GM19023 (cell line): ENCODE data around the gene SYPL1.

ENCODE experiments used
- ATAC-seq: cut with Tn5 transposase; IDR thresholded peaks from one replicate; pipeline ENCODE4 v1.9.1; 2021; ENCODE audit warnings: mild to moderate bottlenecking, moderate library complexity; ENCODE audit not compliant: unreplicated experiment

SYPL1 gene

GRCh38 chr7:106122713-106123112 is 10.6 kb upstream of the SYPL1 start:
- ATAC-seq, result no peak

- no peak for ATAC-seq
These were observed 9.2 kb upstream of the SYPL1 start for GRCh38 chr7:106121189-106121810.

DNA sequence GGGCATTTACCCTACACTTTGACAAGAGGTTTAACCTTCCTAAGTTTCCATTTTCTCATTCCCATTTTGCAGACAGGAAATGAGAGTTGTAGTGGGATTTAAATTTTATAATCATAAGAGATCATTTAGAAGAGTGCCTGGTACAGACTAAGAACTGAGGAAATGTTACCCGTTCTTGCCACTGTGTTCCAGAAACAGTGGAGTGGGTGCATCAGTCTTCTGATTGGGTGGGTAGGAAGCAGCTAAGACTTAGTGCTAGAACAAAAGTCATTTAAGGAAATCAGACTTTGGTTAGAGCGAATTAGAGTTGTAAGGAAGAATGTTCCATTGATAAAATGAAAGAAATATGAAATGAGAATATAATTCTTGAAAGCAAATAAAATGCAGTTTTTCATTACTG is 8.4 kb upstream of the SYPL1 start:
- no peak for ATAC-seq

GRCh38 chr7:106119719-106120118 is 7.6 kb upstream of the SYPL1 start:
- ATAC-seq, result no peak

GRCh38 chr7:106117786-106118544 is 5.9 kb upstream of the SYPL1 start:
- no peak for ATAC-seq

- no peak for ATAC-seq
These were observed 4.1 kb upstream of the SYPL1 start for GRCh38 chr7:106116161-106116704.

GRCh38 chr7:106114716-106115383 is 2.7 kb upstream of the SYPL1 start:
- no peak for ATAC-seq

DNA sequence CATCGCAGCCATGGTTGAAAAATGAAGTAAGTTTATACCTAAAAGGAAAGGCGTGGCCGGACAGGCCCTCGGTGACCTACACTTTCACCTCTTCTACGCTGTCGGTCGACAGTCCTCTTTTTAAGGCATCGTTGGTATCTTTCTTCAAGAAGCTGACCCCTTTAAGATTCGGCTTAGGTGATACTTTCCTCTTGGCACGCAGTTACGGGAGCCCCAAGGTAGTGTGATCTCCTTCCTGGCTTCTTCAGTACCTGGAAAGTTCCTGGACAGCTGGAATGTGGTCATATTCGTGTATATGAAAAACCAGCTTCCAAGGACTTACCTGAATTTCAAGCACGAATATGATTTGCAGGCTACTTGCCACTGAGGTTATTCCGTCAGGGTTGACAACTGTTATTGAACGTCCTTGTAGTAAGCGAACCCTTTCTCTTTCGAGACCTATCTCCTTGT is 885 bp upstream of the SYPL1 start:
- no peak for ATAC-seq

DNA sequence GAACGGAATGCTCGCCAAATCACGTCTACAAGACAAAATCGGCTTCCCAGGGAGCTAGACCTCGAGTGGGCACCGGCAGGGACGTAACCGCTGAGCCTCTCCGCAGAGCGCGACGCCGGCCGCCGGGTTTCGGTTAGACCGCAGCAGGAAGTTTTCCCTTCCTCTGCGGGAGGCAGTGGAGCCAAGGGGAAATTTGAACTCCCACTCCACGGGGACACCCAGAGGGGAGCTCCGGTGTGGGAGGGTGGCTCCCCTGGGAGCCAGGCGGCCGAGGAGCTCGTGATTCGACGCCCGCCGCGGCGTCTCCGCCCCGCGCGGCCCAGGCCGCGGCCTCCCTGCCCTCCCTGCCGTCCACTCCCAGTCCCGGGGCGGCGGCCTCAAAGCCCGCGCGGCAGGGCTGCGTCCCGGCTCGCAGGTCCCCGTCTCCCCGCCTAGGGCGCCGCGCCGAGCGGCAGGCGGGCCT is 426 bp downstream of the SYPL1 start:
- ATAC-seq, result peak; percentile 42

GRCh38 chr7:106110885-106111654 is 1.0 kb downstream of the SYPL1 start:
- ATAC-seq, result no peak

- no peak for ATAC-seq
These were observed 1.9 kb downstream of the SYPL1 start for GRCh38 chr7:106110238-106110560.

DNA sequence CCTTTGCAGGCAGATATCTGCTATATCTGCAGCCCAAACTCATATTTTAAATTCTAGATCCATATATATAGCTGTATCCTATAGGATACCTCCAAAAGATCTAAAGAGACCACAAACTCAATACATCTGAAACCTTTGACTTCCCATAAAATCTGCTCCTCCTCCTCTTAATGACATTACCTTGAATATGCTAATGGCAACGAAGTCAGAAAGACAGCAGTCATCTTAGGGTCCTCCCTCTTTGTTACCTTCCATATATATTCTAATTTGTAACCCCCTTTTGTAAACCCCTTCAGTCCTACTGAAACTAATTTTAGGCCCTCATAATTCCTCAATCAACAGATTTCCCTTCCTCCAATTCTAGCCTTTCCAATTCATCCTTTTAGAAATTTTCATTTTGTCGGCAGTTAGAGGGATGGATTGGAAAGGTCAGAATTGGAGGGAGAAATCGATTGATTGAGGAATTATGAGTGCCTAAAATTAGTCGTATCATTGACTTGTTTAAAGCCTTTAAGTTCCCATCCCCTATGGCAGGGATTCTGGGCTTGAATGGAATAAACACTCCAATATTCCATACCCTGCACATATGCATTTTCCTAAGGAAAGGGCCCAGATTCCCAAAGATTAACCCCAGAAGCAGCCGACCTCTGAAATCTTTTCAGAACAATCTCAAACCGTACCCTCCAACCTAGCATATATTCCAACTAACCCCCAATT is 2.4 kb downstream of the SYPL1 start:
- ATAC-seq, result no peak

DNA sequence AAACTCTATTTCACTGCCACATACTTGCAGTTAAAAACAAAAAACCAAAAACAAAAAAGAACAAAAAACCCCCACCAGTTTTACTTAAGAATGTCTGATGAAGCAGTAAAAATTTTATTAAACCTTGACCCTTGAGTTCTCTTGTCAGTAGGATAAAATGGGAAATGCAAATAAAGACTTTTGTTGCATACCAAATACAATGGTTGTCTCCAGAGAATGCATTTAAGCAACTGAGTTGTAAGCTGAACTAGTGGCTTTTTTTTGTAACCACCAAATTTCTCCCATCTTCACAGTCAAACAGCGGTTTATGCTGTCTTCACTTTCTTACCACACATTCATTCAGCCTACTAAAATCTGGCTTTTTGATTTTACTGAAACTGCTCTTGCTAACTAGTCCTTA is 3.1 kb downstream of the SYPL1 start:
- ATAC-seq, result no peak

DNA sequence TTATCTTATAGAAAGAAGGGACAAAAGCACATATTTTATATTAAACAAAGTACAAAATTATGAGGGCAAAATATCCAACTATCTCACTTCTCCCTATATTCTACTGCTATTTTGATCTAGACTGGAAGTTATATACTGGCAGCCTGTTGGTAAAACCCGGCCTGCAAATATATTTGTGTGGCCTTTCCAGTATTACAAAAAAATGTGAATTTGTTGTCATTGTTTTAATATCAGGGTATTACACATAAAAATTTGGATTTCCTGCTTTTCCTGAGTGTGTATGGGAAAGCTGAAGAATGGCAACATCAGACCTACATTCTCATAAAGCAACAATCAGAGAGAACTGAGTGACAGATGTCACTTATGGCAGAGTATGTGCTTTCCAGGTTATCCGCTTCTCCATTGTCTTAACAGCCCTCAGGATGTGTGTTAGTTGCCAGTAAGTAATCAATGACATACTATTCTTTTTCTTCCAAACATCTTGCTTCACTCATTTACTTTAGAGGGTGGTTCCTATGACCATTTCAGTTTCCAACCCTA is 7.3 kb downstream of the SYPL1 start:
- ATAC-seq, result no peak

DNA sequence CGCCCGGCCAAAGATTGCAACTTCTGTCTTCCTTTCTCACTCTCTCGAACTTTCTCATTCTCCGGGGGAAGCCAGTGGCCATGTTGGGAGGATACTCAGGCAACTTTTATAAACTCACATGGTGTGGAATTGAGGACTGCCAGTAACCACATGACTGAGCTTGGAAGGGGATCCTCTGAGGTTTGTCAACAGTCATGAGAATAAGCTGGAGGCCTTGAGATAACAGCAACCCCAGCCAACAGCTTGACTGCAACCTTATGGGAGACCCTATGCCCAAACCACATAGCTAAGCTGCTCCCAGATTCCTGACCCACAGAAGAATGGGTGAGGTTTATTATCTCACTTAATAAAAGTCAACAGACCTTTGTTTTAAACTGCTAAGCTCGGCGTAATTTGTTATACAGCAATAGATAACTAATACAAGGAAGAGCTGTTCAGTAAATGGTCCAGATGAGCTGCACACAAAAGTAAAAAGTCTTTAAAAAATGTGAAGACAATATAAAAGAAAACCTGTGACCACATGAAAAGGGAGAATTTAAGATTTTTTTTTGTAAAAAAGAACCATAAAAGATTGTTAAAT is 9.6 kb downstream of the SYPL1 start:
- no peak for ATAC-seq

DNA sequence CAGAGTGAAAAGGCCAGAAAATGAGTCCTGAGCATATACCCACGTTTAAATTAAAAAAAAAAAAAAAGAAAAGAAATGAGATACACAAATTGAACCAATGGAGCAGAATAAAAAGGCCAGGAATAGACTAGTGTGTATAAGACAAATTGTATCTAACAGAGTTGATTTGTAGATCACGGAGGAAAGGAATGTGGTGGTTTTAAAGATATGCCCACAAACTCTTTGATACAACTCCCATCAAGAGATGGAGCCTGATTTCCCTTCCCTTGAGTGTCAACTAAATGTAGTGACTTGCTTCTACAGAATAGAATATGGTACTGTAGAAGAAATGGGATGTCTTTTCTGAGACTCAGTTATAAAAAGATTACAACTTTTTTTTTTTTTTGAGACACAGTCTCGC is 10.4 kb downstream of the SYPL1 start:
- ATAC-seq, result no peak

DNA sequence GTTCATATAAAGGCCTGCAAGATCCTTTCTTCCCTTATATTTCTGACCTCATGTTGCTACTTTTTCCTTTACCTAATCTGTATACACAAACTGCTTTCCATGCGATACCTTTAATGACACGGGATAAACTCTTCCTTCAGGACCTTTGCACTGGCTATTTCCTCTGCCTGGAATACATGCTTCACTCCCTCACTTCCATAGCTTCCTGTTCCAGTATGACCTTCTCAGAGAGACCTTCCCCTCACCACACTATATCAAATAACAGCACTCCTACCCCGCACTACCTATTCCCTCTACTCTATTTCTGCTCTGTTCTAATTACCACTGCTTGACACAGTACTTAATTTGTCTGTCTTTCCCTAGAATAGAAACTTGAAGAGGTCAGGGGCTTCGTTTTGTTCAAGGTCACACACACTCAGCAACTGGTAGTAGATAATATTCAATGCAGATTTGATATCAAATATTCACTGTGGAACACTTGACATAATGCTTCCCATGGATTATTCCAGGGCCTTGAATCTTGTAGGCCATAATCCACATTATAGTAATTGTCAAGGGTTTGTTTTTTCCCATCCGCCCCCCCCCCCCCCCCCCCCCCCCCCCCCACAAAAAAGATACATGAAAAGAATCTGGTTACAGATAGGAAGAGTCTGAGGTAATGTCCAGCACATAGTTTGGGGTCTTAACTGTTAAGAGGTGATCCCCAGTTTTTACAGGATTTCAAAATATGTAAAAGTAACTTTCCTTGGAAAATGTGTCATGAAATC is 11.1 kb downstream of the SYPL1 start:
- no peak for ATAC-seq

GRCh38 chr7:106099539-106099938 is 12.6 kb downstream of the SYPL1 start:
- no peak for ATAC-seq

GRCh38 chr7:106098889-106099288 is 13.2 kb downstream of the SYPL1 start:
- ATAC-seq, result no peak
